Measurements from ENCODE around the gene ERCC6L2.

DNA sequence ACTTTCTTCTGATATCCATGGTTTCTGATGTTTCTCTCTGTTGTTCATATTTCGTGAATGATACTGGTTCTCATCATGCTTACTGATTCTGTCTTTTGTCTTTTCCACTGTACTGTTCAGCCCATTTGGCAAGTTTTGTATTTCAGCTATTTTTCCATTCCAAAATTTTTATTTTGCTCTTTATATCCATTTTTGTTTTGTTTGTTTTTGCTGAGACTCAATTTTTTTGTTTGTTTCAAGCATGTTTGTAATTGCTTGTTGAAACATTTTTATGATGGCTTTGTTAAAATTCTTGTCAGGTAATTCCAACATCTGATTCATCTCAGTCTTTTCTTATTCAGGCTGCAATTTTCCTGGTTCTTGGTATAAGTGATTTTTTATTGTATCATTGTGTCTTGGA is 64.0 kb downstream of the ERCC6L2 start:
- TF ChIP-seq CREB1 (IDR thresholded peaks at IDR 0.05): no peak
- no peak for TF ChIP-seq CREB1 (CRISPR knock-in tag; IDR thresholded peaks at IDR 0.05)
- no peak for TF ChIP-seq REST (IDR thresholded peaks at IDR 0.05; ENCODE audit: borderline replicate concordance)
- TF ChIP-seq REST (CRISPR knock-in tag; IDR thresholded peaks at IDR 0.05; ENCODE audit: low read depth): no peak
- no peak for TF ChIP-seq CTCF (IDR thresholded peaks at IDR 0.05 in 2 of 3, conservative IDR thresholded peaks at IDR 0.05 in 1 of 3; ENCODE audit: insufficient read depth in 2 of 3, low read depth in 1 of 3, low read length in 3 of 3)

Measured in K562 (cell line).